Measurements from ENCODE around the gene WWOX.

Gene WWOX

DNA sequence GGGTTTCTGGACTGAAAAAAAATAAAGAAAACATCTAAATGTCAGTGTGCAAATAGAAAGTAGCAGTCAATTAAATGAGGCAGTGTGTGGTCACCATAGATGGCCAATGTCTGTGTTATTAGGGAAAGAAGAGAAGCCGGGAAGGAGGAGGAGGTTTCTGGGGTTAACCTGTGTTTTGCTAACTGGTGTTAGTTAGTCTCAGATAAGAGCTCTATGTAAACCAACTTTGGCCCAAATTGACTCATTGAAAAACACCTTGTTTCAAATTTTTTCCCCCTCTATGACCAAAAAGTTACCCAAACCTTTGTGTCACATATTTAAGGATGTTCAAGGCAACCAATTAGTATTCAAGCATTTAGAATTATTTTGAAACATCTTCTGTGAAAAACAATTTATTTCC is 970.2 kb downstream of the WWOX start:
- TF ChIP-seq EZH2 (optimal IDR thresholded peaks at IDR 0.05; ENCODE audit: low read depth, low read length) (no peak), EZH2phosphoT487 (IDR thresholded peaks at IDR 0.05; ENCODE audit: low read length) (no peak)
- no peaks in the 10 kb centered on the region for H3K36me3 ChIP-seq (replicated peaks; ENCODE audit: insufficient read depth, low read length)

DNA sequence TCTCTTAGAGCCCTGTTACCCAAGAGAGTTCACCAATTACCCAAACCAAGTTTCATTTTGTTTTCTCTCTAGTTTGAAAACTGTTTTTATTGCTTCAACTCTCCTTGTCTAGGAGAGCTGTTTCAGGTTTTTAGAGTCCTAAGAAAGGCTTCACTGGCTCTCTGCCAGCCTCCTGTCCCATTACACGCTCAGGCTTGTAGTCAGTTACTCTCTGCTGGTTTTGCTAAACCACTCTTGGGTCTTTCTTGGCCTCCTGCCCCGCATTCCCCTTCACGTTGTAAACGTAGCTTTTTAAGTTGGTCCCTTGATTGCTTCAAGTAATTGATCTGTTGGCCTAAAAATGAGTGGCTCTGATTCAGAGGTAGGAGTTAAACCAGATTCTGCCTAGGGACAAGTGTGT is 972.0 kb downstream of the WWOX start:
- Histone ChIP-seq H3K9me3 (replicated peaks; ENCODE audit: insufficient read depth, low read length) (no peaks in the 10 kb centered on the region), H3F3A (ENCODE audit: insufficient read depth, low read length) (no peaks in the 10 kb centered on the region), H3K4me2 (ENCODE audit: low read depth, low read length) (no peak overlapping the region), H3K27ac (ENCODE audit: low read length) (no peak overlapping the region), H2AFZ (ENCODE audit: low read length) (no peak overlapping the region), H4K20me1 (ENCODE audit: insufficient read depth, low read length) (no peaks in the 10 kb centered on the region), H3K9ac (ENCODE audit: low read length) (no peak overlapping the region), H3K4me1 (ENCODE audit: low read length) (no peaks in the 10 kb centered on the region), H3K79me2 (ENCODE audit: low read length) (no peaks in the 10 kb centered on the region), H3K36me3 (replicated peaks; ENCODE audit: insufficient read depth, low read length) (no peaks in the 10 kb centered on the region), H3K27me3 (replicated peaks; ENCODE audit: insufficient read depth, low read length) (no peaks in the 10 kb centered on the region), H3K9me2 (replicated peaks; ENCODE audit: insufficient read depth, low read length) (no peaks in the 10 kb centered on the region), H3K4me3 (ENCODE audit: low read length) (no peak overlapping the region)
- no peak for TF ChIP-seq EZH2 (optimal IDR thresholded peaks at IDR 0.05; ENCODE audit: low read depth, low read length)
- DNase-seq = no peak

More for the DNA sequence above, 970.2 kb downstream of the WWOX start:
- H4K20me1 ChIP-seq (ENCODE audit: insufficient read depth, low read length) = no peaks in the 10 kb centered on the region
- no peaks in the 10 kb centered on the region for H3K79me2 ChIP-seq (ENCODE audit: low read length)
- no peak overlapping the region for H2AFZ ChIP-seq (ENCODE audit: low read length)
- no peak overlapping the region for H3K4me3 ChIP-seq (ENCODE audit: low read length)
- no peak overlapping the region for H3K9ac ChIP-seq (ENCODE audit: low read length)
- H3K9me2 ChIP-seq (replicated peaks; ENCODE audit: insufficient read depth, low read length) = no peaks in the 10 kb centered on the region
- no peaks in the 10 kb centered on the region for H3K4me1 ChIP-seq (ENCODE audit: low read length)
- no peak overlapping the region for H3K27ac ChIP-seq (ENCODE audit: low read length)
- no peaks in the 10 kb centered on the region for H3K27me3 ChIP-seq (replicated peaks; ENCODE audit: insufficient read depth, low read length)
- H3K9me3 ChIP-seq (replicated peaks; ENCODE audit: insufficient read depth, low read length) = no peaks in the 10 kb centered on the region
- no peak overlapping the region for H3K4me2 ChIP-seq (ENCODE audit: low read depth, low read length)
- H3F3A ChIP-seq (ENCODE audit: insufficient read depth, low read length) = no peaks in the 10 kb centered on the region
- DNase-seq = no peak

DNA sequence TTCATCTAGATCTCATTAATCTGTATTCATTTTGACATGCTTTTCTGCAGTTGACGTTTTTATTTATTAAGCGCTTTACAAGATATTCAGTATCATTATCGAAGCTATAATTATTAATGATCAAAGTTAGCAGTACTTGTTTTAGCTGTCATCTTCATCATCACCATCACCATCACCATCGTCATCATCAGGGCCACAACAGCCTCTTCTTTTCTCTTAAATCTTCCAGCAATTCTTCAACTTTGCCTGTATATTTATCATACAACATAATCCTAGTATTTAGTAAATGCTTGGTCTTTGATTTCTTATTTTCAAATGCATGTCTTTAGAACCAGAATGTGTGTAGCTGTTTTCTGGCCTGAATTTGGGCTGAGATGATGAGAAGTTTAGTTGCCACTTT is 973.1 kb downstream of the WWOX start:
- Histone ChIP-seq H3K79me2 (ENCODE audit: low read length) (no peaks in the 10 kb centered on the region), H3K27me3 (replicated peaks; ENCODE audit: insufficient read depth, low read length) (no peaks in the 10 kb centered on the region), H2AFZ (ENCODE audit: low read length) (no peak overlapping the region), H3K9ac (ENCODE audit: low read length) (no peak overlapping the region), H3K36me3 (replicated peaks; ENCODE audit: insufficient read depth, low read length) (no peaks in the 10 kb centered on the region), H3K9me3 (replicated peaks; ENCODE audit: insufficient read depth, low read length) (no peaks in the 10 kb centered on the region), H3K9me2 (replicated peaks; ENCODE audit: insufficient read depth, low read length) (no peaks in the 10 kb centered on the region), H3K27ac (ENCODE audit: low read length) (no peak overlapping the region), H4K20me1 (ENCODE audit: insufficient read depth, low read length) (no peaks in the 10 kb centered on the region), H3K4me2 (ENCODE audit: low read depth, low read length) (no peak overlapping the region), H3K4me1 (ENCODE audit: low read length) (no peaks in the 10 kb centered on the region), H3K4me3 (ENCODE audit: low read length) (no peak overlapping the region), H3F3A (ENCODE audit: insufficient read depth, low read length) (no peaks in the 10 kb centered on the region)
- no peak for DNase-seq
- TF ChIP-seq, protein P1, sequence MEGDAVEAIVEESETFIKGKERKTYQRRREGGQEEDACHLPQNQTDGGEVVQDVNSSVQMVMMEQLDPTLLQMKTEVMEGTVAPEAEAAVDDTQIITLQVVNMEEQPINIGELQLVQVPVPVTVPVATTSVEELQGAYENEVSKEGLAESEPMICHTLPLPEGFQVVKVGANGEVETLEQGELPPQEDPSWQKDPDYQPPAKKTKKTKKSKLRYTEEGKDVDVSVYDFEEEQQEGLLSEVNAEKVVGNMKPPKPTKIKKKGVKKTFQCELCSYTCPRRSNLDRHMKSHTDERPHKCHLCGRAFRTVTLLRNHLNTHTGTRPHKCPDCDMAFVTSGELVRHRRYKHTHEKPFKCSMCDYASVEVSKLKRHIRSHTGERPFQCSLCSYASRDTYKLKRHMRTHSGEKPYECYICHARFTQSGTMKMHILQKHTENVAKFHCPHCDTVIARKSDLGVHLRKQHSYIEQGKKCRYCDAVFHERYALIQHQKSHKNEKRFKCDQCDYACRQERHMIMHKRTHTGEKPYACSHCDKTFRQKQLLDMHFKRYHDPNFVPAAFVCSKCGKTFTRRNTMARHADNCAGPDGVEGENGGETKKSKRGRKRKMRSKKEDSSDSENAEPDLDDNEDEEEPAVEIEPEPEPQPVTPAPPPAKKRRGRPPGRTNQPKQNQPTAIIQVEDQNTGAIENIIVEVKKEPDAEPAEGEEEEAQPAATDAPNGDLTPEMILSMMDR (IDR thresholded peaks at IDR 0.05; ENCODE audit: low read length) = no peak
- TF ChIP-seq EZH2phosphoT487 (IDR thresholded peaks at IDR 0.05; ENCODE audit: low read length) (no peak), EZH2 (optimal IDR thresholded peaks at IDR 0.05; ENCODE audit: low read depth, low read length) (no peak)

DNA sequence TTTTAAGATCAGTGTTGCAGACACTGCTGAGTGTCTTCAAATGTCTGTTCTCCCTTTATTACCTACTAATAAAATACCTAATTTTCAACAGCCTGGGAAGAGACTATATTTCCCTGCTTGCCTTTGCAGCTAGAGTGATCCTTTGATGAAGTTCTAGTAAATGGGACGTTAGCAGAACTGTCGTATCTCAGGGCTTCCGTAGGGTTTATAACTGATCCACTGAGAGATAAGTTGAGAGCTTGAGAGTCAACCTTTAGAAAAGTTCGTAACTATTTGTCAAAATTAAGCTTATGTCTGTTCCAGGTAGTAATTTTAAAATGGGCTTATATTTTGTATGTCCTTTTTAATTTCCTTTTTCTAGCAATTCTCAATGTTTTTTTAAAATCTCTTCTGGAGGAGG is 974.1 kb downstream of the WWOX start:
- Histone ChIP-seq H3K4me1 (ENCODE audit: low read length) (no peaks in the 10 kb centered on the region), H4K20me1 (ENCODE audit: insufficient read depth, low read length) (no peaks in the 10 kb centered on the region), H3K4me3 (ENCODE audit: low read length) (no peak overlapping the region), H3K9me2 (replicated peaks; ENCODE audit: insufficient read depth, low read length) (no peaks in the 10 kb centered on the region), H3F3A (ENCODE audit: insufficient read depth, low read length) (no peaks in the 10 kb centered on the region), H3K79me2 (ENCODE audit: low read length) (no peaks in the 10 kb centered on the region), H2AFZ (ENCODE audit: low read length) (no peak overlapping the region), H3K9me3 (replicated peaks; ENCODE audit: insufficient read depth, low read length) (no peaks in the 10 kb centered on the region), H3K27me3 (replicated peaks; ENCODE audit: insufficient read depth, low read length) (no peaks in the 10 kb centered on the region), H3K27ac (ENCODE audit: low read length) (no peak overlapping the region), H3K9ac (ENCODE audit: low read length) (no peak overlapping the region), H3K4me2 (ENCODE audit: low read depth, low read length) (no peak overlapping the region), H3K36me3 (replicated peaks; ENCODE audit: insufficient read depth, low read length) (no peaks in the 10 kb centered on the region)
- DNase-seq = no peak
- TF ChIP-seq EZH2 (optimal IDR thresholded peaks at IDR 0.05; ENCODE audit: low read depth, low read length) = no peak
- TF ChIP-seq EZH2phosphoT487 (IDR thresholded peaks at IDR 0.05; ENCODE audit: low read length) = no peak
- TF ChIP-seq, protein P1 (IDR thresholded peaks at IDR 0.05; ENCODE audit: low read length) = no peak

Measured in MM.1S (cell line).